GM19351 (cell line): ENCODE data around the gene C1orf216.
"Not testable (repeated sequence)": the region's sequence is repeated elsewhere in the genome, so short reads cannot be mapped to it uniquely, and the experiment has no call there.

ENCODE experiments used
- ATAC-seq: cut with Tn5 transposase; IDR thresholded peaks from one replicate; pipeline ENCODE4 v1.9.1; 2021; ENCODE audit warnings: mild to moderate bottlenecking, moderate library complexity; ENCODE audit not compliant: unreplicated experiment

Gene C1orf216

DNA sequence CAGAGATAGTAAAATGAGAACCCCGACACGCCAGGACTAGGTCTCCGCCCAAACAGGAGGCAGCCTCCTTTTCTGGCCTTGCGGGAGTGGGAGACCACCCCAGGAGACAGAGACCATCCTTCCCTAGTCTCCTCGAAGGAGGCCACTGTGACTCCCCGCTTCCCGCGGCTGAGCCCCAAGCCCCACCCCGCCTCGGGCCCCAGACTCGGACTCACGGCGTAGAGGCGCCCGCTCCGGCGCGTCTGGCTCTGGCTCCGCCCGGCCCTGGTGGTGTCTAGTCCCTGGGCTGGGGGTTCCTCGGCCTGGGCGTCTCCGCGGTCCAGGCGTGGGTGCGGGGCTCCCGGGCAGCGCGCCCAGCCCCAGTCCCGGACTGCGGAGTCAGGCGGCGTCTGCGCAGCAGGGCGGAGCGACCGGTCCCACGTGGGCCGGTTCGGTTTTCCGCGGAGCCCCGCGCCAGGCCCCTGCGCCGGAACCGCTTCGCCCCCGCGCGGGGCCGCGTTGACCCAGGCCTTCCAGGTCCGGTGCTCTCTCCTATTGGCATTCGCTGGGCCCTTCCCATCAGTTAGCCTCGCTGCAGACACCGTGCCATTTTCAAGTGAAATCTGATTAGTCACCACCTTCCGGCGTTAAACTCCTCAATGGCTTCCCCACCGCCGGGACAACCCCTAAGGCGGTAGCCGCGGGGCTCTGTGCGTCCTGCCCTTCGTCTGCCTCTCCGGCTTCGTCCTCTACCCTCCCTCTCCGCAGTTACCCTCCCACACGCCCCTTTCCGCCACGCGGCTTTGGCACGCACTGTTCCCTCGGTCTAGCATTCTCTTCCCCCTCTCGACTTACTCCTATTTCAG, at the start of gene C1orf216:
Gene C1orf216 (minus strand): TSS at position 393 of the 845 bp plus-strand sequence. CDS start 2,563 bp downstream, outside the sequence.
- peak; percentile 74 for ATAC-seq

- no peak for ATAC-seq
Measured at GRCh38 chr1:35764283-35764682, 45.6 kb upstream of the C1orf216 start.

- no peak for ATAC-seq
Measured at GRCh38 chr1:35763201-35763600, 44.5 kb upstream of the C1orf216 start.

GRCh38 chr1:35762141-35762540, 43.5 kb upstream of the C1orf216 start:
- ATAC-seq: no peak

- no peak for ATAC-seq
Measured at GRCh38 chr1:35756064-35756463, 37.4 kb upstream of the C1orf216 start.

DNA sequence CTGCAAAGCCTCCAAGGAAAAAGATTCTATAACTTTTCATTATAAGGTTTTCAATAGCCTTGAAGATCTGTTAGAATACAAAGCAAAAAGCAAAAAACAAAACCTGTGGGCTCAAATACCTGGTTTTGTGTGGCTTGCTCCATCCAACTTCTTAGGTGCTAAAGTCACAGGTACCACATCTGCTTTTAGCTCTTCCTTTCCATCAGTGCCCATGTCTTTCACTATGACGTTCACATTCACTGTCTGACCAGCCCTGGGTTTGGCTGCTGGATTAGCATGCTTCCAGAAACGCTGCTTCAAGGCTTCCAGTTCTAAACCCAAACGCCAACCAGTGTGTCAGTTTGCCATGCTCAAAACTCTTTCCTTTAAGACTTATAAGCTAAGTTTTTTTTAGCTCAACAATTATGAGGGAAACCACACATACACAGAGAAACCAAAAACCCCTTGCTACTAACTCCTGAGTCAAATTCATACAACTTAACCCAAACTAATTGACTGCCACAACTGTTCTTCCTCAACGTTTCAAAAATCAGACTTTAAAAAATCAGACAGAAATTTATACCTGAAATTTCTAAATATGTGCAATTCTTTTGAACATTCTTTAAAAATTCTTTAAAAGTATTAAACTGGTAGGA, 35.1 kb upstream of the C1orf216 start:
- no peak for ATAC-seq

DNA sequence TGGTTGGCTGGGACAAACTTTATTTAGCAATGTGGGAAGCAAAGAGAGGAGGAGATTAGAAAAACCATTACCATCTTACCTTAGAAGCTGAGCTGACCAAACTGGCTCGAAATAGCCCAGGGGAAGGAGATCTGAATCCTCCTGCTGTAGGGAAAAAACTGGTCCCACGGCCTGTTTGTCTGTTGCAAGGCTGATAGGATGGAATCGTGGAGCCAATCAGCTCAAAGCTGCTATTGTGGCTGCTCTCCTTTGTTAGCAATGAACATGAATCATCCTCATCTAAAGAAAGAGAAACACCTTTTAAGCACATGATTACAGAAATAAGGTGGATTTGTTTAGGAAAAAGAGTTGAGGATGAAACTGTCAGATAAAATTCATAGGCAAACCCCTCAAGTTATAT, 29.6 kb upstream of the C1orf216 start:
- no peak for ATAC-seq

- no peak for ATAC-seq
Measured at GRCh38 chr1:35745124-35745730, 26.5 kb upstream of the C1orf216 start.

DNA sequence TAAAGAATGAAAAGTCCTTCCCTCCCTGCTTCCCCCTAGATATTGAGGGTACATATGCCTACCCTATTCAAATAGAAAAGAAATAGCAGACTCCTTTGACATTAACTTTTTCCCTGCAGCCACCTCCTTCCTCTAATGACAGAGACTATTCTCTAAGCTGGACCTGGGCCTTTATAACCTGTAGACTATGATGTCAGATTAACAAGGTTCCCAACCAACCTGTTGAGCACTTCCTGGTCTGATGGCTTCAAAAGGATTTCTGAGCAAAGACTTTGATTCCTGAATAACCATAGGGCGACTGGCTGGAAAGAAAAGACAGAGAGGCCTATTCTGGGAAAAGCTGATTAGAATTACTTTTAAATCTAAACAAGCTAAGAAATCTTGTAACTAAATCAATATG, 18.4 kb upstream of the C1orf216 start:
- no peak for ATAC-seq

DNA sequence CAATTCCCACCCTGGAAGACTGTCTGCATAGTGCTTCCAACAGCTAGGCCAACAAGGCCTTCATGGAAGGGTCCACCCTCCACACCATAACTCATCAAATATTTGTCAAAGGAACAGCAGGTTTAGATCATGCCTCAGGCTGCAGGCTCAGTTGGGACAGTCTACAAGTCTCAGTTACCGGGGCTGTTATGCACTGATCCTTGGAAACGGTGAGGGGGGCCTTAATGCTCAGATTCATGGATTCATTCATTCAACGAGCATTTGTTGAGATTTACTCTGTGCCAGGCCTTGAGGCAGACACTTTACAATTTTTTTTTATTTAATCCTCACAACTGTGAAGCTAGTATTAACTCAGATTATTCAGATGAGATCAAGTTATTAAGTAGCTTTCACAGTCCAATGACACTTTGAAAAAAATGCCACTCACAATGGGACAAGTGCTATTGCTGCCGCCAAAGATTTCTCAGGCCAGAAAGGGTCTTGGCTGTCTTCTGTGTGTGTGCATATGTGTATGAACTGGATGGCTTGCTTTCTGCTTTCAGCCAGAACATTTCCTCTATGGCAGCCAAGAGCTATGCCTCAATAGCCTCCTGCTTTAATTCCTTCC, 8.9 kb upstream of the C1orf216 start:
- no peak for ATAC-seq

- no peak for ATAC-seq
Measured at GRCh38 chr1:35726450-35727433, 8.1 kb upstream of the C1orf216 start.

DNA sequence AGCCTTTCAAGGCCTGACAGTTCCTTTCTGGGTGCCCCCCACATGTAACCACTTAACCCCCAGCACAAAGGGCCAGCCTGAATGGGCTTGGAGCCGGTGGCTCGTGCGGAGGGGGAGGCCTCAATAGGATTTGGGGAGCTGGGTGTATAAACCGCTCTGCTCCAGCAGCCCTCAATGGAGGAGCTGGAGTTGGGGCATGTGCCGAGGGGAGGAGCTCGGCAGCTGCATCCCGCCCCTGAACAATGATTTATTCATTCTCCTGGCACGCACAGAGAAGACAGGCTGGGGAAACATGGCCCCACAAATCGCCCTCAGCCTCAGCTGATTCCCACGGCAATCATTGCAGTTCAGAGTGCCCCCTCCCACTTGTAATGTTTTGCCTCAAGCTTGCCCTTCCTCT, 6.9 kb upstream of the C1orf216 start:
- no peak for ATAC-seq

DNA sequence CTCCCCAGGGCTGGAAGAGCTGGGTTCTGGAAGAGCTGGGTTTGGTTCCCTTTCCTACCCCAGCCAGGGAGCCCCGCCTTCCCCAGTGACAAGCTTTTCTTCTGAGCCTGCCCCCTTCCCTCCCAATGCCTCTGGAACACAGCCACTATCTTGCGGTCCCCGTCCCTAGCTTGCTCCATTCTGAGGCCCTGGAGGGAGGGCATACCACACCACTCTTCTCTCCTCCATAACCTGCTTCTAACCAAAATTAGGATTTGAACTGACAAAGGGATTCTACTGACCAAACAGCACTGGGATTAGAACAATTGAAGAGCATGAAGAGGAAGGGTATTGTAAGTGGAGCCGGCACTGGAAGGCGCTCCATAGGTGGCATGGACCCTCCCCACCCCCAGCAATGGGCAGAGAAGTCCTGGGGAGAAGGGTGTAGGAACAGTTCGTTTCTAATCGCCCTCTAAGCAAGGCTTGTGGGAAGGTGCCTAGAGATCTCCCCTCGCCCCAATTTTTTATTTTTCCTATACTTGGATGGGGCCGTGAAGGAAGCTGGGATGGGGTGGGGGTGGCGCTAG, 690 bp downstream of the C1orf216 start:
- no peak for ATAC-seq

DNA sequence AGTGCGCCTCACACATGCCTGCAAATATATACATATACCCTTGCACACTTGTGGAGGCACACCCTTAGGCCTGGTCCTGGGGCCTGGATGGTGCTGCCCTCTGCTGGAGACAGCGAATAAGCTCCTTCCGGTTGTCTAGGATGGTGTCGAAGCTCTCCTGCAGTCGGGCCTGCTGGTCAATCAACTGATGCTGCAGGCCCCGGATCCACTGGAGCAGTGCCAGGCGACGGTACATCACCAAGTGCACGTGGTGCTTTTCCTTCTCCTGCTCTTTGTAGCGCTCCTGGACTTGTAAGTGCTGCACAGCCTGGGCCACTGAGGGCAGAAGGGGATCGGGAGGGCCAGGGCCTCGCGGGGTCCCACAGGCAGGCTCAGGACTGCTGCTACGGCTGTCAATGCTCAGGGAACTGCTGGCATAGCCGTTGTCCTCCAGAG, 3.1 kb downstream of the C1orf216 start:
- no peak for ATAC-seq

GRCh38 chr1:35714921-35715567, 3.6 kb downstream of the C1orf216 start:
- ATAC-seq: no peak

DNA sequence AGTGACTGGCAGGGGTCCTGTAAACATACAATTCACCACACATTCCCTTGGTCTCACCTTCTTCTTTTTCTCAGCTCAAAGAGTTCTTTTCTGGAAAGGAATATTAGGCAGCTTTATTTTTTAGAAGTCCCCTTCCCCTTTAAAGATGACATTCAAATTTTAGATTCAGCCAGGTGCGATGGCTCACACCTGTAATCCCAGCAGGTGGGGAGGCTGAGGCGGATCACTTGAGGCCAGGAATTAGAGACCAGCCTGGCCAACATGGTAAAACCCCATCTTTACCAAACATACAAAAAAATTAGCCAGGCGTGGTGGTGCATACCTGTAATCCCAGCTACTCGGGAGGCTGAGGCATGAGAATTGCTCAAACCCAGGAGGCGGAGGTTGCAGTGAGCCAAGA, 7.6 kb downstream of the C1orf216 start:
- not testable (repeated sequence) for ATAC-seq

DNA sequence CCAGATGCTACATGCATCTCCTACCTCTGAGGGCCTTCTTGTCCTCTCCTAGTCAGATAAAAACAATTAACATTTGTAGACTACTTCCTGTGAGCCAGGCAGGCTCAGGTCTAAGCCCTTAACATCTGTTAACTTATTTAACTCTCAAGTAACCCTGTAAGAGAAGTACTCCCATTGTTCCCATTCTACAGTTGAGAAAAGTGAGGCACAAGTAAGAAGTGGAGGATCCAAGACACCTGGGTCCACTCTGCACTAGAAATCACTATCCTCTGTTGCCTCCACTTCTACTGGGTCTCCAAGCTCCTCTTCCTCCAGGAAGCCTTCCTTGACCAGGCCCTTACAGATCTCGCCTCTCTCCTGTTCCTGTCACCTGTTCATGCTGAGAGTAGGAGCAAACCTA, 9.7 kb downstream of the C1orf216 start:
- no peak for ATAC-seq

- ATAC-seq: no peak
Measured at GRCh38 chr1:35708441-35708921, 10.2 kb downstream of the C1orf216 start.
